HepG2 (cell line): ENCODE results near the gene ABHD1. TPM values are rescaled to one million over a fixed set of nuclear protein-coding genes. Genes with fewer than 3 reads are reported as not detected.
A peak's percentile ranks its signal among the peaks of the same experiment; 100 is the strongest.

ENCODE experiments used
- ATAC-seq: fragments of 200-7000 bp; cut with Tn5 transposase; 3 replicates; pipeline ENCODE4 v1.9.1; 2020; ENCODE audit warnings: mild to moderate bottlenecking, moderate library complexity
- BruUV-seq: library from RNA; stranded (reverse); fragments of 400-500 nt; replicated peaks from 2 replicates; lab custom pipeline; 2021; lab: Mats Ljungman, UMichigan
- CTCF ChIA-PET: fragments of 300-600 bp; formaldehyde crosslinking; extraction: SDS; loops from one replicate; lab custom pipeline; 2021; ENCODE audit warnings: low total read pairs, inconsistent platforms, low intra/inter-chr PET ratio; lab: Yijun Ruan, JAX
- POLR2A ChIA-PET: fragments of 350-600 bp; sonication (Branson Sonifier 250); formaldehyde crosslinking; loops from one replicate; lab custom pipeline; 2020; ENCODE audit warnings: antibody characterized with exemption, inconsistent platforms; lab: Yijun Ruan, JAX
- DNase-seq: peaks from one replicate; pipeline ENCODE4 v3.0.0-alpha.2; 2015; ENCODE audit warnings: low spot score
- FAIRE-seq: peaks from 3 replicates; lab custom pipeline; 2011; peaks lifted over from hg19 to GRCh38; lab: Jason Lieb, UNC
- H2AFZ ChIP-seq: one replicate; pipeline ENCODE4 v1.6.1; 2011; ENCODE audit warnings: low read length, inconsistent platforms
- H3K27ac ChIP-seq: fragments of 300-600 bp; 3 replicates; pipeline ENCODE4 v1.8.0; 2011; ENCODE audit warnings: mixed run types, mild to moderate bottlenecking, mixed read lengths, low read length, inconsistent platforms; ENCODE audit not compliant: insufficient read depth; ENCODE audit errors: extremely low read length
- H3K27me3 ChIP-seq, 2 experiments: fragments of 200-600 bp in 1 of 2; 2 replicates in 1 of 2; 3 replicates in 1 of 2; pipeline versions ENCODE4 v1.6.0 to v1.8.0; 2011; ENCODE audit warnings: low read length in 2 of 2, mild to moderate bottlenecking in 2 of 2, moderate library complexity in 2 of 2, inconsistent platforms in 1 of 2; ENCODE audit not compliant: insufficient read depth in 2 of 2, control insufficient read depth in 1 of 2
- H3K36me3 ChIP-seq, 2 experiments: fragments of 200-600 bp in 1 of 2; replicated peaks in 1 of 2; 2 replicates in 1 of 2; 3 replicates in 1 of 2; pipeline versions ENCODE4 v1.5.1 to v1.8.0; 2011; ENCODE audit warnings: low read length in 2 of 2, inconsistent platforms in 1 of 2; ENCODE audit not compliant: insufficient read depth in 2 of 2, control insufficient read depth in 1 of 2
- H3K4me1 ChIP-seq: 2 replicates; pipeline ENCODE4 v1.5.1; 2012; ENCODE audit warnings: low read length, inconsistent platforms; ENCODE audit not compliant: insufficient read depth
- H3K4me2 ChIP-seq: 2 replicates; pipeline ENCODE4 v1.6.0; 2011; ENCODE audit warnings: low read depth, low read length, inconsistent platforms
- H3K4me3 ChIP-seq, 3 experiments: fragments of 200-600 bp in 1 of 3; sonication (generic), shearing (Covaris generic) in 1 of 3; replicated peaks in 1 of 3; 2 replicates each; pipeline ENCODE4 v1.5.1; 2011 to 2016; ENCODE audit warnings: low read length in 3 of 3, inconsistent platforms in 2 of 3, low read depth in 2 of 3, mild to moderate bottlenecking in 2 of 3, control low read depth in 1 of 3, mixed read lengths in 1 of 3; ENCODE audit not compliant: insufficient read depth in 1 of 3
- H3K79me2 ChIP-seq: one replicate; pipeline ENCODE4 v1.6.1; 2011; ENCODE audit warnings: low read length, inconsistent platforms; ENCODE audit not compliant: insufficient read depth
- H3K9ac ChIP-seq: 2 replicates; pipeline ENCODE4 v1.6.0; 2011; ENCODE audit warnings: mild to moderate bottlenecking, low read depth, low read length, inconsistent platforms; ENCODE audit not compliant: insufficient read depth
- H3K9me3 ChIP-seq: 2 replicates; pipeline ENCODE4 v1.5.1; 2012; ENCODE audit warnings: mild to moderate bottlenecking, low read length
- H4K20me1 ChIP-seq: 2 replicates; pipeline ENCODE4 v1.6.0; 2011; ENCODE audit warnings: inconsistent platforms, mild to moderate bottlenecking, low read length, moderate library complexity; ENCODE audit not compliant: insufficient read depth
- ATF7 ChIP-seq, 2 experiments: fragments of 450-650 bp in 1 of 2; sonication (generic) in 1 of 2; formaldehyde crosslinking in 1 of 2; IDR thresholded peaks; 2 replicates each; pipeline versions ENCODE4 v1.4.0 to v1.6.1; 2016 to 2020; ENCODE audit warnings: antibody characterized with exemption in 1 of 2, mild to moderate bottlenecking in 1 of 2, missing genetic modification reagents in 1 of 2
- NFKB2 ChIP-seq: sonication (generic); formaldehyde crosslinking; IDR thresholded peaks from 2 replicates; pipeline ENCODE4 v1.4.0; 2020; ENCODE audit warnings: missing genetic modification reagents, borderline replicate concordance
- SP4 ChIP-seq: sonication (generic); formaldehyde crosslinking; IDR thresholded peaks from 2 replicates; pipeline ENCODE4 v1.8.1; 2023; ENCODE audit warnings: mild to moderate bottlenecking, missing genetic modification reagents
- TCF7 ChIP-seq: sonication (generic); IDR thresholded peaks from 2 replicates; pipeline ENCODE4 v1.6.1; 2016; ENCODE audit warnings: antibody characterized with exemption, low read depth
- ZNF264 ChIP-seq: sonication (generic); formaldehyde crosslinking; IDR thresholded peaks from 2 replicates; pipeline ENCODE4 v1.4.0; 2020; ENCODE audit warnings: missing genetic modification reagents
- WGBS: methylation state at CpG from one replicate; pipeline ENCODE4 v1.1.6; 2017; ENCODE audit warnings: low lambda C conversion rate; 5-methylcytosine and 5-hydroxymethylcytosine counted together
- in situ Hi-C: cut with HindIII; loops from 2 replicates; pipeline ENCODE4 v1.10.0; 2017; ENCODE audit warnings: low pct_unique_long_range_greater_than_20kb; ENCODE audit not compliant: extremely low pct_ligation_motif_present
- intact Hi-C: fragments of 100-400 bp; cut with micrococcal nuclease; formaldehyde crosslinking; loops from one replicate; pipeline ENCODE4 v1.10.0; 2022; ENCODE audit not compliant: unreplicated experiment
- polyA plus RNA-seq, 8 experiments: library from polyadenylated mRNA; depleted of rRNA in 3 of 8; stranded (reverse) in 7 of 8; unstranded in 1 of 8; fragments of >200 nt; fragmentation: Illumina TruSeq in 4 of 8; extraction: Trizol in 4 of 8; gene quantifications; 2 replicates each; pipeline versions ENCODE4 v1.2.1 to v1.2.3, GENCODE V29; 2011 to 2016; ENCODE audit warnings: low read depth in 4 of 8, missing spikeins in 1 of 8, mixed read lengths in 1 of 8; ENCODE audit not compliant: insufficient read depth in 1 of 8
- total RNA-seq, 5 experiments: library from RNA; depleted of rRNA; stranded (reverse); fragments of >200 nt; fragmentation: Illumina TruSeq; extraction: Trizol; gene quantifications; 2 replicates each; pipeline ENCODE4 v1.2.3, GENCODE V29; 2016; ENCODE audit warnings: low read depth in 1 of 5
- TF ChIP-seq, protein P1 (sequence below): sonication (generic); formaldehyde crosslinking; IDR thresholded peaks from 2 replicates; pipeline ENCODE4 v1.5.1; 2020; ENCODE audit warnings: mild to moderate bottlenecking, missing genetic modification reagents, moderate library complexity

ABHD1 gene
- total and polyA plus RNA-seq, 2 of the 13 experiments (the other 11 are each of a cell fraction or from before 2014, with no cell fraction given), result 0.04 to 0.81 TPM

DNA sequence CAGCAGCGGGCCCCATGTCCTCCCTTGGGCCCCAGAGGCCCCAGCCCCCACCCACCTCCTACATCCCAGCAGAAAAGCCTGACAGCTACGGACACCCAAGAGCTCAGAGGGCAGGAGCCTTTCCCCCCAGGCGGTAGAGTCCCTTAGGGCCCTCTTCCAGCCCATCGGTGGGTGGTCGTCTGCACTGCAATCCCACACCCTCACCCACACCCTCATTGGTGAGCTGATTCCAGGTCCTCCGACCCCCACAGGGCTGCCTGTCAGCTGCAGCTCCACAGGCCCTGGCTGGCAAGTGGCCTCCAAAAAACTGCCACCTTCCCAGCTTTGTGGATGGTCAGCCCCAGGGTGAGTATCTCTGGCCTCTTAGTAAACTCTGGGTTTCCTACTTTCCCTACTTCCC, 35.7 kb downstream of the ABHD1 start:
- H3K79me2 ChIP-seq, result no peaks in the 10 kb centered on the region
- peak overlapping the region; percentile 16 for H2AFZ ChIP-seq
- DNase-seq, result no peak
- intact Hi-C loops, result no loop called here
- BruUV-seq, result no TSS peak
- no peaks in the 10 kb centered on the region for H4K20me1 ChIP-seq
- H3K27ac ChIP-seq, result no peak overlapping the region
- H3K27me3 ChIP-seq, result no peaks in the 10 kb centered on the region
- H3K36me3 ChIP-seq, result no peaks in the 10 kb centered on the region
- POLR2A ChIA-PET, result interaction anchor here (0.9 to 3.5 kb wide), 3 partner anchors 25 to 53 kb away, joined by 3 to 9 read pairs (median 3); partner anchors contain the start of genes ATRAID, PREB and SLC5A6
- H3K4me1 ChIP-seq, result peaks cover 53% of the 10 kb centered on the region
- TF ChIP-seq SP4 (CRISPR knock-in tag), result 0 out of 2 replicates have a peak, but pooled peaks have one; percentile 1
- TF ChIP-seq, protein P1, sequence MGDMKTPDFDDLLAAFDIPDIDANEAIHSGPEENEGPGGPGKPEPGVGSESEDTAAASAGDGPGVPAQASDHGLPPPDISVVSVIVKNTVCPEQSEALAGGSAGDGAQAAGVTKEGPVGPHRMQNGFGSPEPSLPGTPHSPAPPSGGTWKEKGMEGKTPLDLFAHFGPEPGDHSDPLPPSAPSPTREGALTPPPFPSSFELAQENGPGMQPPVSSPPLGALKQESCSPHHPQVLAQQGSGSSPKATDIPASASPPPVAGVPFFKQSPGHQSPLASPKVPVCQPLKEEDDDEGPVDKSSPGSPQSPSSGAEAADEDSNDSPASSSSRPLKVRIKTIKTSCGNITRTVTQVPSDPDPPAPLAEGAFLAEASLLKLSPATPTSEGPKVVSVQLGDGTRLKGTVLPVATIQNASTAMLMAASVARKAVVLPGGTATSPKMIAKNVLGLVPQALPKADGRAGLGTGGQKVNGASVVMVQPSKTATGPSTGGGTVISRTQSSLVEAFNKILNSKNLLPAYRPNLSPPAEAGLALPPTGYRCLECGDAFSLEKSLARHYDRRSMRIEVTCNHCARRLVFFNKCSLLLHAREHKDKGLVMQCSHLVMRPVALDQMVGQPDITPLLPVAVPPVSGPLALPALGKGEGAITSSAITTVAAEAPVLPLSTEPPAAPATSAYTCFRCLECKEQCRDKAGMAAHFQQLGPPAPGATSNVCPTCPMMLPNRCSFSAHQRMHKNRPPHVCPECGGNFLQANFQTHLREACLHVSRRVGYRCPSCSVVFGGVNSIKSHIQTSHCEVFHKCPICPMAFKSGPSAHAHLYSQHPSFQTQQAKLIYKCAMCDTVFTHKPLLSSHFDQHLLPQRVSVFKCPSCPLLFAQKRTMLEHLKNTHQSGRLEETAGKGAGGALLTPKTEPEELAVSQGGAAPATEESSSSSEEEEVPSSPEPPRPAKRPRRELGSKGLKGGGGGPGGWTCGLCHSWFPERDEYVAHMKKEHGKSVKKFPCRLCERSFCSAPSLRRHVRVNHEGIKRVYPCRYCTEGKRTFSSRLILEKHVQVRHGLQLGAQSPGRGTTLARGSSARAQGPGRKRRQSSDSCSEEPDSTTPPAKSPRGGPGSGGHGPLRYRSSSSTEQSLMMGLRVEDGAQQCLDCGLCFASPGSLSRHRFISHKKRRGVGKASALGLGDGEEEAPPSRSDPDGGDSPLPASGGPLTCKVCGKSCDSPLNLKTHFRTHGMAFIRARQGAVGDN (CRISPR knock-in tag), result peak; percentile 21; the same call in 1 of the 2 replicates
- TF ChIP-seq NFKB2, result 0 out of 2 replicates have a peak, but pooled peaks have one; percentile 39
- TF ChIP-seq ATF7 (IDR thresholded peaks at IDR 0.05), result no peak
- TF ChIP-seq ATF7 (CRISPR knock-in tag; IDR thresholded peaks at IDR 0.05), result no peak
- TF ChIP-seq ZNF264 (CRISPR knock-in tag), result no peak
- TF ChIP-seq TCF7, result no peak
- no peak overlapping the region for H3K4me3 ChIP-seq
- H3K9me3 ChIP-seq, result no peaks in the 10 kb centered on the region
- in situ Hi-C loops, result no loop called here
- no peak for FAIRE-seq
- CTCF ChIA-PET, result no interaction called here
- ATAC-seq, result peak; percentile 39
- 59% methylated on average over 5 of the region's 6 CpGs for WGBS
- peak overlapping the region; percentile 2; the same call in 1 of the 2 replicates for H3K9ac ChIP-seq
- H3K4me2 ChIP-seq, result no peak overlapping the region
